ENCODE results near the gene ITPKB.

DNA sequence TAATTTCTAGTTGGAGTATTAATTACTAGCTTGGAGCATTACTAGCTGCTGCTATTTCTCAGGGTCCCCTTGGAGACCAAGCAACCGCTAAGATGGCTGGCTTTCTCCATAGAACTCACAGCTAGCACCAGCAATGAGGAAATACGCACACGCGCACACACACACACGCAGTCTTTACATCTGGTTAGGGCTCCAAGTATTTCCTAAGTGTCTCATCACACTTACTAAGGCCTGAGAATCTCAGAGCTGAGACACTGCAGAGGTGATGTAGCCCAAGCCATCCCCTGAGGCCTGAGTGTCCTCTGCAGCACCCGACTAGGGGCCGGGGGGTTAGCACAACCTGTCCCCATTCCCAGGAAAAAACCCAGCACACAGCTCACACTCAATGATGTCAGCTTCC is 42.5 kb downstream of the ITPKB start:
- TF ChIP-seq POLR2A (IDR thresholded peaks at IDR 0.05; ENCODE audit: low read depth, low read length) (no peak), POLR2AphosphoS5 (IDR thresholded peaks at IDR 0.05; ENCODE audit: low read depth, low read length) (no peak), SPI1 (IDR thresholded peaks at IDR 0.05; ENCODE audit: low read depth, low read length) (no peak), PAX5 (IDR thresholded peaks at IDR 0.05; ENCODE audit: insufficient read depth, low read length, severe bottlenecking) (no peak), TAF1 (IDR thresholded peaks at IDR 0.05; ENCODE audit: low read depth, low read length) (no peak)

Measured in GM12891 (cell line).